ENCODE measurements around the gene IL36A. TPM values are rescaled to one million over a fixed set of nuclear protein-coding genes. Genes with fewer than 3 reads are reported as not detected.

IL36A gene
- total and polyA plus RNA-seq, 9 of the 15 experiments (the other 6 are each of a cell fraction or from before 2014, with no cell fraction given): not detected

- TF ChIP-seq, protein P1, sequence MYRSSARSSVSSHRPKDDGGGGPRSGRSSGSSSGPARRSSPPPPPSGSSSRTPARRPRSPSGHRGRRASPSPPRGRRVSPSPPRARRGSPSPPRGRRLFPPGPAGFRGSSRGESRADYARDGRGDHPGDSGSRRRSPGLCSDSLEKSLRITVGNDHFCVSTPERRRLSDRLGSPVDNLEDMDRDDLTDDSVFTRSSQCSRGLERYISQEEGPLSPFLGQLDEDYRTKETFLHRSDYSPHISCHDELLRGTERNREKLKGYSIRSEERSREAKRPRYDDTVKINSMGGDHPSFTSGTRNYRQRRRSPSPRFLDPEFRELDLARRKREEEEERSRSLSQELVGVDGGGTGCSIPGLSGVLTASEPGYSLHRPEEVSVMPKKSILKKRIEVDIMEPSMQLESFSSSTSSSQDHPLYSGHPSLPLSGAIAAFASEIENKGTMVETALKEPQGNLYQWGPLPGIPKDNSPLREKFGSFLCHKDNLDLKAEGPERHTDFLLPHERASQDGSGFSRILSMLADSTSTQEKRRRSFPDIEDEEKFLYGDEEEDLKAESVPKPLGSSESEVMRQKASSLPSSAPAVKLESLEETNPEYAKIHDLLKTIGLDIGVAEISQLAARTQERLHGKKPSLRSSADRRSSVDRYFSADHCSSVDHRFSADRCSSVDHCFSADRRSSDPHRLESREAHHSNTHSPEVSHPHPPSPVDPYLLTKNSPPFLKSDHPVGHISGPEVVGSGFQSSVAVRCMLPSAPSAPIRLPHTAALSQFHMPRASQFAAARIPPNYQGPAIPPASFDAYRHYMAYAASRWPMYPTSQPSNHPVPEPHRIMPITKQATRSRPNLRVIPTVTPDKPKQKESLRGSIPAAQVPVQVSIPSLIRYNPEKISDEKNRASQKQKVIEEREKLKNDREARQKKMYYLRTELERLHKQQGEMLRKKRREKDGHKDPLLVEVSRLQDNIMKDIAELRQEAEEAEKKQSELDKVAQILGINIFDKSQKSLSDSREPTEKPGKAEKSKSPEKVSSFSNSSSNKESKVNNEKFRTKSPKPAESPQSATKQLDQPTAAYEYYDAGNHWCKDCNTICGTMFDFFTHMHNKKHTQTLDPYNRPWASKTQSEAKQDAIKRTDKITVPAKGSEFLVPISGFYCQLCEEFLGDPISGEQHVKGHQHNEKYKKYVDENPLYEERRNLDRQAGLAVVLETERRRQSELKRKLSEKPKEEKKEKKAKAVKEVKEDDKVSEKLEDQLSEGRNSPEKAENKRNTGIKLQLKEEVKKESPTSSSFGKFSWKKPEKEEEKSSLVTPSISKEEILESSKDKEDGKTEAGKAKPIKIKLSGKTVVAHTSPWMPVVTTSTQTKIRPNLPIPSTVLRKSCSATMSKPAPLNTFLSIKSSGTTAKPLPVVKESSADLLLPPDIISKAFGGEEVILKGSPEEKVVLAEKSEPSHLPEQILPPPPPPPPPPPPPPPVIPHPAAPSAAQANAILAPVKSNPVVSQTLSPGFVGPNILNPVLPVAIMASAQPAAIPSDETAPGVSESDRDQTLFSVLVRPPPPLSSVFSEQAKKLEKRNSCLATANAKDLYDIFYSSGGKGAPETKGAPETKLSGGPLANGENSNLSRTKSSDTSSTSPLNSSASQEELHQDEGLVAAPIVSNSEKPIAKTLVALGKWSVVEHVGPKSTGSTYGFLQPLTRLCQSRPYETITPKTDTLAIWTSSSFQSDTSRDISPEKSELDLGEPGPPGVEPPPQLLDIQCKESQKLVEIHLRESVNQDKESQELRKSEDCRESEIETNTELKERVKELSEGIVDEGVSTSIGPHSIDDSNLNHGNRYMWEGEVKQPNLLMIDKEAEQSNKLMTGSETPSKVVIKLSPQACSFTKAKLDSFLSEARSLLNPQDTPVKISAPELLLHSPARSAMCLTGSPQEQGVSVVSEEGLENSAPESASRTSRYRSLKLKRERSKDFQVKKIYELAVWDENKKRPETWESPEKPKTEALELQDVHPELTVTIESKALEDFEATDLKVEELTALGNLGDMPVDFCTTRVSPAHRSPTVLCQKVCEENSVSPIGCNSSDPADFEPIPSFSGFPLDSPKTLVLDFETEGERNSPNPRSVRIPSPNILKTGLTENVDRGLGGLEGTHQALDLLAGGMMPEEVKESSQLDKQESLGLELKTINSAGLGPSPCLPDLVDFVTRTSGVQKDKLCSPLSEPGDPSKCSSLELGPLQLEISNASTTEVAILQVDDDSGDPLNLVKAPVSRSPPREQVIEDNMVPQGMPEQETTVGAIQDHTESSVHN (IDR thresholded peaks at IDR 0.05; ENCODE audit: borderline replicate concordance in 1 of 2, low read depth in 1 of 2): peak in 1 of 2 experiments; percentile 86; a peak in 3 of 4 replicates
- TF ChIP-seq ELK3 (CRISPR knock-in tag; IDR thresholded peaks at IDR 0.05) (no peak), CREB1 (IDR thresholded peaks at IDR 0.05) (no peak), CREB1 (CRISPR knock-in tag; IDR thresholded peaks at IDR 0.05) (no peak), ILK (tag; IDR thresholded peaks at IDR 0.05; ENCODE audit: borderline replicate concordance, low read depth) (no peak), ATF2 (CRISPR knock-in tag; IDR thresholded peaks at IDR 0.05) (no peak), ZNF444 (CRISPR knock-in tag; IDR thresholded peaks at IDR 0.05) (no peak), ZNF253 (CRISPR knock-in tag; conservative IDR thresholded peaks at IDR 0.05) (no peak), NFE2L1 (tag; IDR thresholded peaks at IDR 0.05; ENCODE audit: borderline replicate concordance, low read depth) (peak; percentile 15; the same call in 1 of the 2 replicates), NONO (IDR thresholded peaks at IDR 0.05; ENCODE audit: low read depth in 2 of 2, low read length in 1 of 2) (peak in 1 of 2 experiments; percentile 16; a peak in 1 of 4 replicates), ATF3 (IDR thresholded peaks at IDR 0.05) (peak; percentile 97), ATF3 (CRISPR knock-in tag; conservative IDR thresholded peaks at IDR 0.05) (peak; percentile 85; the same call in 1 of the 2 replicates)
- TF ChIP-seq, protein P2, sequence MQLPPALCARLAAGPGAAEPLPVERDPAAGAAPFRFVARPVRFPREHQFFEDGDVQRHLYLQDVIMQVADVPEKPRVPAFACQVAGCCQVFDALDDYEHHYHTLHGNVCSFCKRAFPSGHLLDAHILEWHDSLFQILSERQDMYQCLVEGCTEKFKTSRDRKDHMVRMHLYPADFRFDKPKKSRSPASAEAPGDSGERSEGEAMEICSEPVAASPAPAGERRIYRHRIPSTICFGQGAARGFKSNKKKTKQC (CRISPR knock-in tag; IDR thresholded peaks at IDR 0.05): no peak
Measured at GRCh38 chr2:113012436-113013335, 7.4 kb downstream of the IL36A start (continued).
